ENCODE measurements around the gene CHTF8. TPM values are rescaled to one million over a fixed set of nuclear protein-coding genes. Genes with fewer than 3 reads are reported as not detected.
"Not testable (repeated sequence)": the region's sequence is repeated elsewhere in the genome, so short reads cannot be mapped to it uniquely, and the experiment has no call there.

CHTF8 gene
- total RNA-seq, 2 experiments from 2014 or later, result 133 to 138 TPM

- peaks cover 60% of the 10 kb centered on the region for H3K36me3 Mint-ChIP-seq (ENCODE audit: low read depth)
Observed at GRCh38 chr16:69160192-69160591, 27.8 kb upstream of the CHTF8 start.

GRCh38 chr16:69157196-69157595 is 24.8 kb upstream of the CHTF8 start:
- Mint-ChIP-seq H3K36me3 (ENCODE audit: low read depth) (peaks cover 64% of the 10 kb centered on the region), H3K4me3 (no peak overlapping the region), H3K9me3 (no peaks in the 10 kb centered on the region), H3K4me1 (no peaks in the 10 kb centered on the region), H3K27ac (no peak overlapping the region), H3K27me3 (no peaks in the 10 kb centered on the region)
- POLR2A ChIA-PET, result interaction anchor here (1.3 kb wide), 1 partner anchor 24 kb away, joined by 5 read pairs; the partner anchor contains the start of genes CHTF8 and UTP4
- CTCF ChIA-PET, result interaction anchor here (0.7 to 2.0 kb wide), 4 partner anchors 8 to 567 kb away, joined by 3 to 5 read pairs (median 4); no protein-coding TSS in a partner anchor
- no peak for DNase-seq

More at GRCh38 chr16:69160192-69160591, 27.8 kb upstream of the CHTF8 start:
- no peak overlapping the region for H3K27ac Mint-ChIP-seq
- H3K27me3 Mint-ChIP-seq, result no peaks in the 10 kb centered on the region
- no peak for DNase-seq
- H3K4me1 Mint-ChIP-seq, result peaks cover 8% of the 10 kb centered on the region
- H3K4me3 Mint-ChIP-seq, result no peak overlapping the region
- H3K9me3 Mint-ChIP-seq, result no peaks in the 10 kb centered on the region
- ChIA-PET POLR2A (no interaction called here), CTCF (interaction anchor here (0.7 to 0.9 kb wide), 2 partner anchors 27 to 29 kb away, joined by 3 read pairs; no protein-coding TSS in a partner anchor)

DNA sequence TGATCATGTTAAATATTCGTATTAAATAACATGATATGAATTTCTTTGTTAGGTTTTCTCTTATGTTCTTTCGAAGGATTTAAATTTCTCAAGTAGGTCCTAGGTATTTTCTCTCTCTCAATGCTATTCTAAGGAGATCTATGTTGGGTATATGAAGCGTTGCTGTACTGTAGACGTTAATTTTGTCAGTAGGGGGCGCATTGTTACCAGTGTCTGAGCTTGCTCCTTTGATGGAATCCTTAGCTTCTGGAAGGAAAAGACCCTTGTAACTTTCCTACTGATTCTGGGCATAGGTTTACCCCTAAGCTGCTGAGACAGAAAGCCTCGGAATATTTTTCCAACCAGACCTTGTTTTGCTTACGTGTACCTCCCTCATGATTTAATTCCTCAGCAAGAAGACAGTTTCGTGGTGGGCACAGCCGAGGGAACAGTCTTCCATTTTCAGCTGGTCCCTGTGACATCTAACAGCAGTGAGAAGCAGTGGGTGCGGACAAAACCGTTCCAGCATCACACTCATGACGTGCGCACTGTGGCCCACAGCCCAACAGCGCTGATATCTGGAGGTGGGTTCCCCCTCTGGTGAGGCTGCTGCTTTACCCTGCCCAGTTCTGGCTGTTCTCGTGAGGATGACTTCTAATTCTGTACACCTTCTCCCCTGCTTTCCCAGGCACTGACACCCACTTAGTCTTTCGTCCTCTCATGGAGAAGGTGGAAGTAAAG is 17.9 kb upstream of the CHTF8 start:
- H3K4me3 Mint-ChIP-seq, result no peak overlapping the region
- H3K27ac Mint-ChIP-seq, result no peak overlapping the region
- peaks cover 45% of the 10 kb centered on the region for H3K36me3 Mint-ChIP-seq (ENCODE audit: low read depth)
- ChIA-PET CTCF (interaction anchor here (0.6 to 5.5 kb wide), 22 partner anchors 8 to 188 kb away, joined by 3 to 103 read pairs (median 5); no protein-coding TSS in a partner anchor), POLR2A (interaction anchor here (1.0 to 1.5 kb wide), 2 partner anchors 36 to 136 kb away, joined by 3 to 6 read pairs; partner anchors contain the start of gene SNTB2)
- H3K27me3 Mint-ChIP-seq, result no peaks in the 10 kb centered on the region
- DNase-seq, result peak; percentile 60
- H3K9me3 Mint-ChIP-seq, result no peaks in the 10 kb centered on the region
- no peaks in the 10 kb centered on the region for H3K4me1 Mint-ChIP-seq

GRCh38 chr16:69149621-69150020 is 17.2 kb upstream of the CHTF8 start:
- peaks cover 42% of the 10 kb centered on the region for H3K36me3 Mint-ChIP-seq (ENCODE audit: low read depth)
- H3K4me1 Mint-ChIP-seq, DNase-seq, H3K4me3 Mint-ChIP-seq, H3K27ac Mint-ChIP-seq, H3K27me3 Mint-ChIP-seq, H3K9me3 Mint-ChIP-seq: not testable (repeated sequence)
- ChIA-PET CTCF (interaction anchor here (1.0 to 5.5 kb wide), 14 partner anchors 8 to 177 kb away, joined by 3 to 103 read pairs (median 5); no protein-coding TSS in a partner anchor), POLR2A (interaction anchor here (1.0 to 1.5 kb wide), 2 partner anchors 37 to 136 kb away, joined by 3 to 6 read pairs; partner anchors contain the start of gene SNTB2)

GRCh38 chr16:69145658-69146057 is 13.3 kb upstream of the CHTF8 start:
- Mint-ChIP-seq H3K9me3 (no peaks in the 10 kb centered on the region), H3K4me3 (no peak overlapping the region), H3K27me3 (no peaks in the 10 kb centered on the region), H3K36me3 (ENCODE audit: low read depth) (peaks cover 46% of the 10 kb centered on the region), H3K27ac (no peak overlapping the region), H3K4me1 (no peaks in the 10 kb centered on the region)
- ChIA-PET POLR2A (interaction anchor here (1.2 kb wide), 1 partner anchor 13 kb away, joined by 3 read pairs; the partner anchor contains the start of genes CHTF8 and UTP4), CTCF (no interaction called here)
- DNase-seq, result no peak

DNA sequence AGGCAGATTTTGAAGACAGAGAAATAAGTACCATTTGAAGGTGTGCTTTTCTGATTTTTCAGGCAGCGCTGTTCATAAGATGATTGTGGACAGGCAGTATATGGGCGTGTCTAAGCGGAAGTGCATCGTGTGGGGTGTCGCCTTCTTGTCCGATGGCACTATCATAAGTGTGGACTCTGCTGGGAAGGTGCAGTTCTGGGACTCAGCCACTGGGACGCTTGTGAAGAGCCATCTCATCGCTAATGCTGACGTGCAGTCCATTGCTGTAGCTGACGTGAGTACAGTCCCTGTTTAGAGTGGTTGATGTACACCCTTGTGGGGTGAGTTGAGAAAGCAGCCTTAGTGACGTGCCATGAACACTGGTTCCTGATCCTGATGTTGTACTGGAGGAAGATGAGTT is 10.7 kb upstream of the CHTF8 start:
- Mint-ChIP-seq H3K36me3 (ENCODE audit: low read depth) (peaks cover 58% of the 10 kb centered on the region), H3K4me1 (peaks cover 2% of the 10 kb centered on the region), H3K9me3 (no peaks in the 10 kb centered on the region), H3K4me3 (no peak overlapping the region), H3K27ac (no peak overlapping the region), H3K27me3 (no peaks in the 10 kb centered on the region)
- ChIA-PET POLR2A (no interaction called here), CTCF (no interaction called here)
- no peak for DNase-seq

- H3K4me3 Mint-ChIP-seq, result no peak overlapping the region
- no peaks in the 10 kb centered on the region for H3K27me3 Mint-ChIP-seq
- DNase-seq, result no peak
- CTCF ChIA-PET, result interaction anchor here (0.8 to 1.3 kb wide), 2 partner anchors 8 to 18 kb away, joined by 4 to 5 read pairs; no protein-coding TSS in a partner anchor
- no peaks in the 10 kb centered on the region for H3K9me3 Mint-ChIP-seq
- no peak overlapping the region for H3K27ac Mint-ChIP-seq
- peaks cover 65% of the 10 kb centered on the region for H3K36me3 Mint-ChIP-seq (ENCODE audit: low read depth)
- POLR2A ChIA-PET, result interaction anchor here (1.6 kb wide), 1 partner anchor 9 kb away, joined by 5 read pairs; the partner anchor contains the start of genes CHTF8 and UTP4
- H3K4me1 Mint-ChIP-seq, result peaks cover 7% of the 10 kb centered on the region
Observed at GRCh38 chr16:69141936-69142335, 9.5 kb upstream of the CHTF8 start.

DNA sequence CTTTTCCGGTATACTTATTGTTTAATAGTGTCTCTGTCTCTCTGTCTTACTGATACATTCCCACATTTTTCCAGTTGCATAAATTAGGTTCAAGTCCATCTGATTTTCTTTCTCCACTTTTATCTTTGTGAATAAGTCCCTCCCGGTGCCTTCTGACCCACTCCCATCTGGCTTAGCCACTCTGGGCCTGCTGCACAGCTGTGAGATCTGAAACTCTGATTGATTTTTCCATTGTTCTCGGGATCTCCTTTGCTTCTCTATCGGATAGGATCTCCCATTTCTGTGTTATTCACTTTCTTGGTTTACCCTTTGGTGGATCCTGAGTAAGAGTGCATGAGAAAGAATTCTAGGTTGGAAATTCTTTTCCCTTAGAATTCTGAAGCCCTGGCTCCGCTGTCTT is 8.6 kb upstream of the CHTF8 start:
- CTCF ChIA-PET, result interaction anchor here (0.8 to 1.3 kb wide), 2 partner anchors 9 to 149 kb away, joined by 3 to 5 read pairs; no protein-coding TSS in a partner anchor
- Mint-ChIP-seq H3K4me3 (no peak overlapping the region), H3K27ac (no peak overlapping the region), H3K4me1 (peaks cover 15% of the 10 kb centered on the region), H3K36me3 (ENCODE audit: low read depth) (peaks cover 68% of the 10 kb centered on the region), H3K27me3 (no peaks in the 10 kb centered on the region), H3K9me3 (no peaks in the 10 kb centered on the region)
- POLR2A ChIA-PET, result interaction anchor here (1.1 to 1.6 kb wide), 2 partner anchors 8 to 9 kb away, joined by 4 to 5 read pairs; partner anchors contain the start of genes CHTF8 and UTP4
- DNase-seq, result no peak

DNA sequence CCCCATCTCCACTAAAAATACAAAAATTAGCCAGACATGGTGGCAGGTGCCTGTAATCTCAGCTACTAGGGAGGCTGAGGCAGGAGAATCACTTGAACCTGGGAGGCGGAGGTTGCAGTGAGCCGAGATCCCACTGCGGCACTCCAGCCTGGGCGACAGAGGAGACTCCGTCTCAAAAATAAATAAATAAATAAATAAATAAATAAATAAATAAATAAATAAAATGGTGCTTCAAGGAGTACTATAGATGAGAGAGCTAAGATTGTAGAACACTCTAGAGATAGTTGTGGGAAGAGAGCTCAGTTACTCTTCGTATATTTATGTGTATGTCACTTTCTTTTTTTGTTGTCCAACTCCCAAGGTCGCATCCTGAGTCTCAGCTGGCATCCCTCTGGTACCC is 7.1 kb upstream of the CHTF8 start:
- POLR2A ChIA-PET, result interaction anchor here (1.2 kb wide), 1 partner anchor 19 kb away, joined by 3 read pairs; no protein-coding TSS in a partner anchor
- Mint-ChIP-seq H3K4me1 (peaks cover 26% of the 10 kb centered on the region), H3K36me3 (ENCODE audit: low read depth) (peaks cover 69% of the 10 kb centered on the region)
- H3K4me3 Mint-ChIP-seq, H3K27me3 Mint-ChIP-seq, CTCF ChIA-PET, DNase-seq, H3K27ac Mint-ChIP-seq, H3K9me3 Mint-ChIP-seq: not testable (repeated sequence)

DNA sequence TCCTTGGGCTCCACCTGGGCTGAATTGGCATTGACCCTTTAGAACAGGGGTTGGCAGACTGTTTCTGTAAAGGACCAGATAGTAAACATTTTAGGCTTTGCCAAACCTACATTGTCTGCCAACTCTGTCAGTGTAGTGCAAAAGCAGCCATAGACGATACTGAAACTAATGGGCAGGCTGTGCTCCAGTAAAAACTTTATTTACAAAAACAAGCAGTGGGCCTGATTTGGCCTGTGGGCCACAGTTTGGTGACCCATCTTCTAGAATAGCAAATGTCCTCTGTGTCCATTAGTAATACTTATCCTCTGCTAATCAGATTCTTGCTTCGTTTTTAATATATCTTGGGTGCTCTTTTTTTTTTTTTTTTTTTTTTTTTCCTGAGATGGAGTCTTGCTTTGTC is 6.2 kb upstream of the CHTF8 start:
- peaks cover 33% of the 10 kb centered on the region for H3K4me1 Mint-ChIP-seq
- H3K4me3 Mint-ChIP-seq, result no peak overlapping the region
- DNase-seq, result no peak
- no peaks in the 10 kb centered on the region for H3K9me3 Mint-ChIP-seq
- H3K27ac Mint-ChIP-seq, result no peak overlapping the region
- H3K36me3 Mint-ChIP-seq (ENCODE audit: low read depth), result peaks cover 73% of the 10 kb centered on the region
- ChIA-PET CTCF (no interaction called here), POLR2A (no interaction called here)
- no peaks in the 10 kb centered on the region for H3K27me3 Mint-ChIP-seq

DNA sequence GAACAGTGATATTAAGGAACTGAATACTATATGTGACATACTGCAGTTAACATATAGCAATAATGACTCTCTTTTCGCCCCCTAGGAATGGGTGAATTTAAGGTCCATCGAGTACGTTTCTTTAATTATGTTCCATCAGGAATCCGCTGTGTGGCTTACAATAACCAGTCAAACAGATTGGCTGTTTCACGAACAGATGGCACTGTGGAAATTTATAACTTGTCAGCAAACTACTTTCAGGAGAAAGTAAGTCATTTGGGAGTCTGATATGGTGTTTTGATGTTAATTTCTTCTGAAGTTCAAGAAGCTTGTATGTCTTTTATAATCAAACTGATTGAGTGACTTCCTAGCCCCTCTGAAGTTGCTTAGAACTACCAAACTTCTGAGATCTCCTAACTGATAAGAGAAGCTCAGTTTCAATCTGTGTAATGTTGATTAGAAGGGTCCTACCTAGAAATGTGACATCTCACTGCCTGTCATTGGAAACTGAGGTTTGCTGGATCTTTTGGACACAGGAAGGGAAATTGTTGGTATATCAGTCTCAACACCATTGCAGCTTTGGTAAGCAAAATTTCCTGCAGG is 1.1 kb upstream of the CHTF8 start:
- no peaks in the 10 kb centered on the region for H3K27me3 Mint-ChIP-seq
- H3K4me1 Mint-ChIP-seq, result peaks cover 57% of the 10 kb centered on the region
- peaks cover 46% of the 10 kb centered on the region for H3K36me3 Mint-ChIP-seq (ENCODE audit: low read depth)
- peak overlapping the region; percentile 81 for H3K27ac Mint-ChIP-seq
- no peak for DNase-seq
- CTCF ChIA-PET, result interaction anchor here (0.6 to 3.5 kb wide), 10 partner anchors 10 to 605 kb away, joined by 4 to 22 read pairs (median 7); no protein-coding TSS in a partner anchor
- POLR2A ChIA-PET, result interaction anchor here (0.7 to 3.0 kb wide), 20 partner anchors 8 to 604 kb away, joined by 3 to 28 read pairs (median 5); partner anchors contain the start of genes CYB5B, HAS3, SNTB2 and TANGO6
- H3K4me3 Mint-ChIP-seq, result peak overlapping the region; percentile 89
- H3K9me3 Mint-ChIP-seq, result no peaks in the 10 kb centered on the region

DNA sequence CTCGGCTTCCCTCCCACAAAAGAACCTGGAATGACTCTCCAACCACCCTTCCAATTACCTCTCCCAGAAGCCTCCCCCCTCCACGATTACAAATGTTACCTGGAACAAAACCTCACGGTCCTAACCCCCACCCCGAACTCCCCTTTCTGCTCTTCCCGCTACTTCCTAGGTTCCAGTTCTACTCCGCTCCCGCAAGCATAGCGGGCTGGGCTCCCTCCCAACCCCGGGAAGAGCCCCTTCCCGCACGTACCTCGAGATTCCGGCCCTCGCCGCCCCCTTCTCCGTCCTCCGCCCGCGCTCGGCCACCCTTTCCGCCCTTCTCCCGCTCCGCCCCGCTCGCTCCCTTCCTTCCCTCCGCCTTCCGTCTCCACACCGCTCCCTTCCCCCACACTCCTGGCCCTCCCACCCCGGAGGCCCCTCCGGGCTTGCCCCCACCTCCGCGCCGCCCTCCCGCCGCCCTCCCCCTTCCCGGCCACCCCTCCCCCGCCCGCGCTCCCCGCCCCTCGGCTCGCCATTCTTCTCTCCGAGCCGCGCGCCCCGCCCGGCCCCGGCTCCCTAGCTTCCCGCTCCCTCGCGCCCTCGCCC is 457 bp downstream of the CHTF8 start:
- no peaks in the 10 kb centered on the region for H3K27me3 Mint-ChIP-seq
- peaks cover 58% of the 10 kb centered on the region for H3K4me1 Mint-ChIP-seq
- H3K9me3 Mint-ChIP-seq, result no peaks in the 10 kb centered on the region
- H3K27ac Mint-ChIP-seq, result peak overlapping the region; percentile 81
- peak; percentile 75 for DNase-seq
- H3K4me3 Mint-ChIP-seq, result peak overlapping the region; percentile 93
- peaks cover 41% of the 10 kb centered on the region for H3K36me3 Mint-ChIP-seq (ENCODE audit: low read depth)
- CTCF ChIA-PET, result interaction anchor here (2.5 to 3.0 kb wide), 3 partner anchors 8 to 154 kb away, joined by 9 to 22 read pairs (median 10); no protein-coding TSS in a partner anchor
- POLR2A ChIA-PET, result interaction anchor here (0.6 to 3.0 kb wide), 13 partner anchors 9 to 602 kb away, joined by 3 to 28 read pairs (median 5); partner anchors contain the start of genes CYB5B, SNTB2, TANGO6 and VPS4A

All from activated CD4-positive, alpha-beta memory T cell treated with anti-CD3 and anti-CD28 coated beads, Interleukin-2, amount 10 ng/mL, durations not matched to agents 7 days and 5 days (primary cell).